Activated naive CD8-positive, alpha-beta T cell (primary cell): ENCODE measurements around the gene RETN.

Experiments
- H3K27ac Mint-ChIP-seq: one replicate; pipeline ENCODE4 v1.8.0; 2021; ENCODE audit warnings: mixed read lengths
- H3K27me3 Mint-ChIP-seq: one replicate; pipeline ENCODE4 v1.8.0; 2021; ENCODE audit warnings: mixed read lengths
- H3K36me3 Mint-ChIP-seq: one replicate; pipeline ENCODE4 v1.8.0; 2021; ENCODE audit warnings: mixed read lengths
- H3K4me1 Mint-ChIP-seq: one replicate; pipeline ENCODE4 v1.8.0; 2021; ENCODE audit warnings: low read depth, mixed read lengths
- H3K4me3 Mint-ChIP-seq: one replicate; pipeline ENCODE4 v1.8.0; 2021; ENCODE audit warnings: mild to moderate bottlenecking, mixed read lengths
- H3K9me3 Mint-ChIP-seq: one replicate; pipeline ENCODE4 v1.8.0; 2021; ENCODE audit warnings: low read depth, mixed read lengths

Gene RETN

GRCh38 chr19:7699417-7700401 is 30.9 kb downstream of the RETN start:
- peaks cover 27% of the 10 kb centered on the region for H3K4me1 Mint-ChIP-seq
- H3K27me3 Mint-ChIP-seq, result no peaks in the 10 kb centered on the region
- H3K36me3 Mint-ChIP-seq, result no peaks in the 10 kb centered on the region
- H3K27ac Mint-ChIP-seq, result peak overlapping the region; percentile 82
- H3K4me3 Mint-ChIP-seq, result peak overlapping the region; percentile 81
- H3K9me3 Mint-ChIP-seq, result no peaks in the 10 kb centered on the region

GRCh38 chr19:7701049-7701653 is 32.3 kb downstream of the RETN start:
- H3K9me3 Mint-ChIP-seq, result no peaks in the 10 kb centered on the region
- H3K4me3 Mint-ChIP-seq, result no peak overlapping the region
- H3K27me3 Mint-ChIP-seq, result no peaks in the 10 kb centered on the region
- H3K36me3 Mint-ChIP-seq, result no peaks in the 10 kb centered on the region
- peaks cover 41% of the 10 kb centered on the region for H3K4me1 Mint-ChIP-seq
- no peak overlapping the region for H3K27ac Mint-ChIP-seq

DNA sequence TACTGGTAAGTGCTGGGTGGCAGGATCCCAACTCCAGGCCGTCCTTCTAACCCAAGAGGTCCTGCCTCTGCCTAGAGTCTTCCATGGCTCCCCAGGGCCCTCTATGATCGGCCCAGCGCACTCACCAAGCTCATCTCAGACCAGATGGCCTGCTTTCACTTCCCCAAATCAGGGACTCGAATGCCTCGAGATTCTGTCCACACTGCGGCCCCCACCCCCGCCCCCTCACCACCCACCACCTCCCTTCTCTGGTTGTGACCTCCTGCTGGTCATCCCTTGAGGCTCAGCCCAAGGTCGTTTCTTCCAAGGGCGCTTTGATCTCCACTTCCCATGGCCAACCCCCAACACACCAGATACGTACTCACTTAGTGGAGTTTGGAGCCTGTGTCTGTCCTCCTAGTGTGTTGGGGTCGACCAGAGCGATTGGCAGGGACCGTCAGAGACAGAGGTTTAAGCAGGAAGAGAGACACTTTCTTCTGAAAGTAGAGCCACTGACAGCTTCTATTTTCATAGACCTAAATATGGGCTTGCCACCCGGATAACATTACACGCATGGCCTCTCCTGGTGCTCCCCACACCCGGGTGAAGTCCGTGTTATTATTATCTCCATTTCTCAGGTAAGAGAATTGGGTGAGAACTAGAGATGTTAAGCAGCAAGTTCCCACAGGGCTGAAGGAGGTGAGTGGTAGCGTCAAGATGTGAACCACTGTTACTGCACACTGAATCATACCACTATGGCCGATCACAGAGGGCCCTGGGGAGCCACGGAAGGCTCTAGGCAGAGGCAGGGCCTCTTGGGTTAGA is 33.0 kb downstream of the RETN start, which contains the start of gene FCER2:
TSS of gene FCER2 (minus strand) at position 478 of the 804 bp plus-strand sequence. CDS start 2,371 bp downstream, outside the sequence.
- H3K4me3 Mint-ChIP-seq, result no peak within 1 kb of the TSS
- H3K4me1 Mint-ChIP-seq, result peaks cover 48% of the 10 kb centered on the region
- no peaks in the 10 kb centered on the region for H3K27me3 Mint-ChIP-seq
- H3K27ac Mint-ChIP-seq, result no peak within 1 kb of the TSS
- no peaks in the 10 kb centered on the region for H3K36me3 Mint-ChIP-seq
- H3K9me3 Mint-ChIP-seq, result no peaks in the 10 kb centered on the region

DNA sequence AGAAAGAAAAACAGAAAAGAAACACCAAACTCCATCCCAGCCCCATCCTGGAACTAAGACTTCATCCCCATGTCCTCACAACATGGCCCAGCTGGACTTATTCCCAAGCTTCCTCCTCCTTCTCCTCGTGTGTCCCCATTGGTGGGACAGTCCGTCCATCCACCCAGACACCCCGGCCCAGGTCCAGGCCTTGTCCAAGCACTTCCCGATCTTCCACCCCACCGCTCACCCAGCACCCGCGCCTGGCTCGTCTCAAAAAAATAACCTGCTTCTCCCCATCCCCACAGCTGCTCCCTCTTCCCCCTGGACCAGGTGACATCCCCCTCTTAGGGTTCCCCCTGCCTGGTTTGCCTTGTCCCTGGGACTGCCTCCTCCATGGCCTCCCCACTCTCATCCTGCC is 34.5 kb downstream of the RETN start:
- no peaks in the 10 kb centered on the region for H3K27me3 Mint-ChIP-seq
- peaks cover 55% of the 10 kb centered on the region for H3K4me1 Mint-ChIP-seq
- H3K27ac Mint-ChIP-seq, result no peak overlapping the region
- H3K36me3 Mint-ChIP-seq, result no peaks in the 10 kb centered on the region
- H3K9me3 Mint-ChIP-seq, result no peaks in the 10 kb centered on the region
- H3K4me3 Mint-ChIP-seq, result no peak overlapping the region

GRCh38 chr19:7704280-7705060 is 35.6 kb downstream of the RETN start:
- no peaks in the 10 kb centered on the region for H3K36me3 Mint-ChIP-seq

DNA sequence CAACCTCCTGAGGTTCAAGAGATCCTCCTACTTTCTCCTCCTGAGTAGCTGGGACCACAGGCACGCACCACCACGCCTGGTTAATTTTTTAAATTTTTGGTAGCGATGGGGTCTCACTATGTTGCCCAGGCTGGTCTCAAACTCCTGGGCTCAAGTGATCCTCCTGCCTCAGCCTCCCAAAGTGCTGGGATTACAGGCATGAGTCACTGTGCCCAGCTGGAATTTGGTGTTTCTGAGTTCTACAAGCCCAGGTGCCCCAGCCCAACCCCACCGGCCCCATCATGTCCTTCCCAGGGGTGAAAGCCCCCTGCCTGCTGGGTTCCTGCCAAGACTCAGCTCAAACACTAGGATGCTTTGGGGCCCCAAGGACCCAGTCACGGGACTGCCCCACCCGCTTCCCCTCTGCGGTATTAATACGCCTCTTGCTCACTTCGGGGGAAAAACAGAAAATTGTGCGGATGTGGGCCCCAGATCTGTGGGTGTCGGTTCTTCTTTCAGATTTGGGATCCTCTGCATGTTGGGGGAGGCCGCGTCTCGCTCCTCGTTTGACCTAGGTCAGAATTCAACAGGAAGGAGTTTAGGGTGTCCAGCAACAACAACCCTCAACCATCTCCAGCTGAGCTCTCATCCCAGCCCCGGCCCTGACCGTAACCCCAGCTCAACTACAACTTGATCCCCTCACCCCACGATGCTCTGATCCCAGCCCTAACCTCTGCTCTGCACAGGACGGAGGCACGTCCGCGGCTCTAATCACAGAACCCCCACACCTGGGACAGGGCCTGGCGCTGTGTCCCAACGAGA is 36.7 kb downstream of the RETN start:
- Mint-ChIP-seq H3K9me3 (no peaks in the 10 kb centered on the region), H3K27ac (peak overlapping the region; percentile 93), H3K4me3 (peak overlapping the region; percentile 80), H3K27me3 (no peaks in the 10 kb centered on the region), H3K4me1 (peaks cover 48% of the 10 kb centered on the region), H3K36me3 (no peaks in the 10 kb centered on the region)

More at GRCh38 chr19:7704280-7705060, 35.6 kb downstream of the RETN start:
- H3K4me3 Mint-ChIP-seq, result no peak overlapping the region
- peak overlapping the region; percentile 93 for H3K27ac Mint-ChIP-seq
- no peaks in the 10 kb centered on the region for H3K9me3 Mint-ChIP-seq
- no peaks in the 10 kb centered on the region for H3K27me3 Mint-ChIP-seq
- H3K4me1 Mint-ChIP-seq, result peaks cover 53% of the 10 kb centered on the region

GRCh38 chr19:7706188-7706954 is 37.5 kb downstream of the RETN start:
- H3K4me3 Mint-ChIP-seq, result peak overlapping the region; percentile 80
- H3K4me1 Mint-ChIP-seq, result peaks cover 50% of the 10 kb centered on the region
- H3K27me3 Mint-ChIP-seq, result no peaks in the 10 kb centered on the region
- H3K27ac Mint-ChIP-seq, result peak overlapping the region; percentile 93
- H3K9me3 Mint-ChIP-seq, result no peaks in the 10 kb centered on the region
- H3K36me3 Mint-ChIP-seq, result no peaks in the 10 kb centered on the region

DNA sequence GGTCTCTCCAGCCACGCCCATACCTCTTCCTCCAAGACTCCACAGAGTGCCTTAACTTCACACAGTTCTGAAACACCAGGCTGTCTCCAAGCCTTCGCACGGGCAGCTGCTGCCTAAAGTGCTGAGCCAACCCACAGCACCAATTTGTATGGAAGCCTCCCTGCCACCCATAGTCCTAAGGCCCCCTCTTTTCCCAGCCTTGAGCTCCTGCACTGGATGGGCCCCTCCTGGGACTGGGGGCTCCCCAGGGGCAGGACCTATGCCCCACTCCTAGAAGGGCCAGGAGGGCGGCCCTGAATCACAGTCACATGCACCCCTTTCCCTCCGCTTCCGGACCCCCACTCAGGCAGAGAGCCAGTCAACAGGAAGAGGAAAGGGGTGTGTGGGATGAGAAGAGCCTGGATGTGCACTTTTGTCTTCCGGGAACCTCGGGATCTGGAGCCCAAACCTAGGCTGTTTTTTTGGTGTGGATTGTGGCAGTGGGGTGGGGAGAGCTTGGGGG is 38.2 kb downstream of the RETN start:
- H3K36me3 Mint-ChIP-seq, result no peaks in the 10 kb centered on the region
- H3K9me3 Mint-ChIP-seq, result no peaks in the 10 kb centered on the region
- peak overlapping the region; percentile 80 for H3K4me3 Mint-ChIP-seq
- H3K4me1 Mint-ChIP-seq, result peaks cover 50% of the 10 kb centered on the region
- no peaks in the 10 kb centered on the region for H3K27me3 Mint-ChIP-seq
- peak overlapping the region; percentile 93 for H3K27ac Mint-ChIP-seq

DNA sequence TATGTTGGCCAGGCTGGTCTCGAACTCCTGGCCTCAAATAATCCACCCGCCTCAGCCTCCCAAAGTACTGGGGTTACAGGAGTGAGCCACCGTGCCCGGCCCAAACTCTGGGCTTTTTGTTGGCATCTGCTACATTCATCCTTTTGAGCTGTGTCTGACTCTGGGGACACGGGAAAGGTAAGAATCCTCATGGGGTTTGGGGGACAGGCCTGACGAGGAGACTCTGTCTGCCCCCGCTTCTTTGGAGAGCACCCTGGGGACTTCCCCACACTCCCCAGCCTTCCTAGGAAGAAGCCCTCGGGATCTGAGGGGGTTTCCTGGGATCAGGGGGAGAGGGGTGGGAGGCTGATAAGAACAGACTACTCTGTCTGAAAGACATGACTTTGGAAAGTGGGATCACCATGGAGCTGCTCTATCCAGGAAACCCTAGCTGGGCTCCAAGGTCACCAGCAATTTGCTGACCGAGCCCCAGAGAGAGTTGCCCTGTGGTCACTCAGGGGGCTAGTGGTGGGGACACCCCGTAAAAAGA is 41.1 kb downstream of the RETN start:
- Mint-ChIP-seq H3K27me3 (no peaks in the 10 kb centered on the region), H3K36me3 (no peaks in the 10 kb centered on the region), H3K9me3 (no peaks in the 10 kb centered on the region), H3K4me3 (no peak overlapping the region), H3K4me1 (peaks cover 45% of the 10 kb centered on the region), H3K27ac (no peak overlapping the region)

- no peak overlapping the region for H3K27ac Mint-ChIP-seq
- no peak overlapping the region for H3K4me3 Mint-ChIP-seq
- no peaks in the 10 kb centered on the region for H3K27me3 Mint-ChIP-seq
- H3K4me1 Mint-ChIP-seq, result peaks cover 41% of the 10 kb centered on the region
- H3K36me3 Mint-ChIP-seq, result no peaks in the 10 kb centered on the region
- no peaks in the 10 kb centered on the region for H3K9me3 Mint-ChIP-seq
These were observed 41.8 kb downstream of the RETN start for GRCh38 chr19:7710616-7711015.

- Mint-ChIP-seq H3K27ac (no peak overlapping the region), H3K27me3 (no peaks in the 10 kb centered on the region), H3K36me3 (no peaks in the 10 kb centered on the region), H3K4me1 (peaks cover 34% of the 10 kb centered on the region), H3K4me3 (no peak overlapping the region), H3K9me3 (no peaks in the 10 kb centered on the region)
These were observed 46.8 kb downstream of the RETN start for GRCh38 chr19:7715671-7716070.

GRCh38 chr19:7716762-7717161 is 47.9 kb downstream of the RETN start:
- Mint-ChIP-seq H3K36me3 (no peaks in the 10 kb centered on the region), H3K4me3 (no peak overlapping the region), H3K27me3 (no peaks in the 10 kb centered on the region), H3K4me1 (peaks cover 34% of the 10 kb centered on the region), H3K9me3 (no peaks in the 10 kb centered on the region), H3K27ac (peak overlapping the region; percentile 46)

- no peaks in the 10 kb centered on the region for H3K9me3 Mint-ChIP-seq
- H3K27ac Mint-ChIP-seq, result peak overlapping the region; percentile 70
- H3K4me3 Mint-ChIP-seq, result peak overlapping the region; percentile 48
- H3K4me1 Mint-ChIP-seq, result peaks cover 34% of the 10 kb centered on the region
- no peaks in the 10 kb centered on the region for H3K36me3 Mint-ChIP-seq
- H3K27me3 Mint-ChIP-seq, result no peaks in the 10 kb centered on the region
These were observed 49.8 kb downstream of the RETN start for GRCh38 chr19:7718668-7719067.
